Measurements from ENCODE around the gene FREM3. TPM values are rescaled to one million over a fixed set of nuclear protein-coding genes. Genes with fewer than 3 reads are reported as not detected.
A peak's percentile ranks its signal among the peaks of the same experiment; 100 is the strongest.
"Not testable (repeated sequence)": the region's sequence is repeated elsewhere in the genome, so short reads cannot be mapped to it uniquely, and the experiment has no call there.

Gene FREM3
- total RNA-seq, 2 donors from 2014 or later, result not detected

GRCh38 chr4:143679434-143679833 lies 21.0 kb downstream of the FREM3 start:
- ATAC-seq, result no peak
- DNase-seq, result no peak
- intact Hi-C loops (cut with DNase I, micrococcal nuclease), result no loop called here

GRCh38 chr4:143673629-143674028 lies 26.8 kb downstream of the FREM3 start:
- ATAC-seq; DNase-seq; intact Hi-C loops (cut with DNase I, micrococcal nuclease): not testable (repeated sequence)

DNA sequence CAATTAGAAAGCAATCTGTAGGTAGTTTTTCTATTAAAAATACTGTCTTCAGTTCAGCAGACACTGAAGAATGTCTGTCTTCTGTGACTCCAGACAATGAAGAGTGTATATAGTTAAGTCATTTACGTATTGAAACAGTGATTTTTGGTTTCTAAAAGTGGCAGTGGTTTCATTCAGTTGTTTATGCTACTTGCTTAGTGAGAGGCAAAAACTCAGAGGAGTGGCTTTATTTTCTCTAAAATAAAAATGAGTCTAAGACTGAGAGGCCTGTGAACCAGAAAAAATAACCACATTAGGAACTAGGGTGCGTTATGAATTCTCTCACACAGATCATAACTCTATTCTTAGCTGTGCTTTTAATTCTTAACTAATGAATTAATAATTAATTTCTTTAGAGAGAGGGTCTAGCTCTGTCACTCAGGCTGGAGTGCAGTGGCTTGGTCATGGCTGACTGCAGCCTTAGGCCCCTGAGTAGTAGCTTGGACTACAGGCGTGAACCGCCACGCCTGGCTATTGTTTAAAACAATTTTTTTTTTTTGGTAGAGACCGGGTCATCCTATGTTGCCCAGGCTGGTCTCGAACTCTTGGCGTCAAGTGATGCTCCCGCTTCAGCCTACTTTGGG lies 31.4 kb downstream of the FREM3 start:
- DNase-seq, result no peak
- intact Hi-C loops (cut with DNase I, micrococcal nuclease), result no loop called here
- ATAC-seq, result no peak

DNA sequence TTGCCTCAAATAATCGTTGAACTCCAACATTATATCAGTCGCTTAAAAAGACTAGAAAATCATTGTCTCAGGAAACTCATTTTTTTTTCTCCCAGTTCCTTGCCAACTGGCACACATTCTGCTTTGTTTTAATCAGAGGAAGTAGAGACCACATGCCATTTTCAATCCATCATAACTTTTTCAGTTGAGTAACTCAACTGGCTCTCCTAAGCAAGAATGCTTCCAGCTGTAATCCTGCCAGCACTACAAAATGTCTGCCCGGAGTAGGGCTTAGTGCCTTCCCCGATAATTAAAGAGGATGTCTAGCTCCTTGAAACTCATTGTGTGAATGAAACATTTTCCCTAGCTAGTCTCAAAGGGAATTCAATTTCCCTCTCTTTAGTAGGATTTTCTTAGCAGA lies 33.0 kb downstream of the FREM3 start:
- DNase-seq (peak in 1 of 2 donors; percentile 6), ATAC-seq (no peak)
- intact Hi-C loops (cut with DNase I, micrococcal nuclease), result no loop called here

DNA sequence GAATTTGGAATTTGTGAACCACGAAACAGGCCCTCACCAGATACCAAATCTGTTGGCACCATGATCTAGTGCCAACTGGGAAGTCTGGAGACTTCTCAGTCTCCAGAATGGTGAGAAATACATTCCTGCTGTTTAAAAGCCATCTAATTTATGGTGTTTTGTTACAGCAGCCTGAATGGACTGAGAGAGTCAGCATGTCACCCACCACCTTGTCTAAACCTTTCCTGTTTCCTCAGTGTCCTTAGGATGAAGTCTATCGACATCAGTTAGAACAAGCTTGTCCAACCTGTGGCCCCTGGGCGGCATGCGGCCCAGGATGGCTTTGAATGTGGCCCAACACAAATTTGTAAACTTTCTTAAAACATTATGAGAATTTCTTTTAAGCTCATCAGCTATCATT lies 42.1 kb downstream of the FREM3 start:
- intact Hi-C loops (cut with DNase I, micrococcal nuclease), result no loop called here
- no peak for DNase-seq
- no peak for ATAC-seq

DNA sequence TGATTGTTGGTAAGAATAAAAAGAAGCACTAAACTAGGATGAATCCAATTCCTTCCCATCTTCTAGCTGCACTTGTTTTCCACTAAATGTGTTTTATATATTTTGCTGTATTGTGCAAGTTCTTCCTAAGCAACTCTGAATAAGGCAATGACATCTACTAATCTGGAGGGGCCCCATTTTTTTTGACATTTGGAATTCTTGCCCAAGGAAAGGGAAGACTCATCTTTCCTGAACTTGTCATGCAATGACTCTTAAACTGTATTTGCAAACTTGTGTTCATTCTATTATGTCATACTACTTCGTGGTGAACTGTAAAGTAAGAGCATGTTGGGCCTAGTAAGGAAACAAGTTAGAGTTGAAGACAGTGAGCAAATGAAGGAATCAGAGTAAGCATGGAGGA lies 45.9 kb downstream of the FREM3 start:
- DNase-seq (no peak), ATAC-seq (no peak)
- intact Hi-C loops (cut with DNase I, micrococcal nuclease), result no loop called here

DNA sequence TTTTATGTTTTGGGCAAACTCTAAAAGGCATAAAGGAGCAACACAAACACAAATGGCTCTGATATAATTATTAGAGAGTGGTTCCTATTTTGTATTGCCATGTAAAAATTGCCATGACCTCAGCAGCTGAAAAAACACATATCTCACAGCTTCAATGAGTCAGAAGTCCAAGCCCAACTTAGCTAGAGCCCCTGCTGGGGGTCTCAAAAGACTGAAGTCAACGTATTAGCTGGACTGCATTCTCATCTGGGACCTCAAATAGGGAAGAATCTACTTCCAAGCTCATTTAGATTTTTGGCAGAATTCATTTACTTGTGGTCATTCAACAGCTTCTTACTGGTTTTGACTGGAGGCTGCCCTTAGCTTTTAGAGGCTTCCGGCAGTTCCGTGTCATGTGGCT lies 47.4 kb downstream of the FREM3 start:
- intact Hi-C loops (cut with DNase I, micrococcal nuclease), result no loop called here
- DNase-seq, result no peak

GRCh38 chr4:143643399-143643798 lies 57.1 kb downstream of the FREM3 start:
- ATAC-seq (no peak), DNase-seq (no peak)
- intact Hi-C loops (cut with DNase I, micrococcal nuclease), result no loop called here

More for the DNA sequence above, 47.4 kb downstream of the FREM3 start:
- no peak for ATAC-seq

- ATAC-seq (no peak), DNase-seq (no peak)
- intact Hi-C loops (cut with DNase I, micrococcal nuclease), result no loop called here
Observed at GRCh38 chr4:143642611-143643010, 57.9 kb downstream of the FREM3 start.

DNA sequence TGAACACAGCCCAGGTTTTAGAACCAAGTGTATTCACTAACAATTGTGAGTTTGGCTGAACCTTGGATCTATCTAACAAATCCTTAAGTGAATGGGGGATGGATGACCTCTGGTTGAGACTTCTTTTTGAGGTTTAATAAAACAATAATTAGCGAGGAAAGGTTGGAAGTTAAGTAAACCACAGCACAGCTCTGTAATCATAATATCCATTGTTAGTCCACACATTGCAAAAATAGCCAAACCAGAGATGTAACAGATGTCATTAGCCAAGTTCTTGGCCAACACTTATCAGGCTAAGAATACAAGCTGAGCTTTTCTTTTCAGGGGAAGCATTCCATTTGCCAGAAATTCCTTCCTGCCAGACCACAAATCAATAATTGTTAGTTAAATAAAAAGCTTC lies 59.1 kb downstream of the FREM3 start:
- ATAC-seq (no peak), DNase-seq (no peak)

GRCh38 chr4:143634763-143635162 lies 65.7 kb downstream of the FREM3 start:
- no peak for DNase-seq
- intact Hi-C loops (cut with DNase I, micrococcal nuclease), result no loop called here
- no peak for ATAC-seq

More for the DNA sequence above, 59.1 kb downstream of the FREM3 start:
- intact Hi-C loops (cut with DNase I, micrococcal nuclease), result no loop called here

GRCh38 chr4:143633833-143634232 lies 66.6 kb downstream of the FREM3 start:
- intact Hi-C loops (cut with DNase I, micrococcal nuclease), result no loop called here
- ATAC-seq (no peak), DNase-seq (no peak)

DNA sequence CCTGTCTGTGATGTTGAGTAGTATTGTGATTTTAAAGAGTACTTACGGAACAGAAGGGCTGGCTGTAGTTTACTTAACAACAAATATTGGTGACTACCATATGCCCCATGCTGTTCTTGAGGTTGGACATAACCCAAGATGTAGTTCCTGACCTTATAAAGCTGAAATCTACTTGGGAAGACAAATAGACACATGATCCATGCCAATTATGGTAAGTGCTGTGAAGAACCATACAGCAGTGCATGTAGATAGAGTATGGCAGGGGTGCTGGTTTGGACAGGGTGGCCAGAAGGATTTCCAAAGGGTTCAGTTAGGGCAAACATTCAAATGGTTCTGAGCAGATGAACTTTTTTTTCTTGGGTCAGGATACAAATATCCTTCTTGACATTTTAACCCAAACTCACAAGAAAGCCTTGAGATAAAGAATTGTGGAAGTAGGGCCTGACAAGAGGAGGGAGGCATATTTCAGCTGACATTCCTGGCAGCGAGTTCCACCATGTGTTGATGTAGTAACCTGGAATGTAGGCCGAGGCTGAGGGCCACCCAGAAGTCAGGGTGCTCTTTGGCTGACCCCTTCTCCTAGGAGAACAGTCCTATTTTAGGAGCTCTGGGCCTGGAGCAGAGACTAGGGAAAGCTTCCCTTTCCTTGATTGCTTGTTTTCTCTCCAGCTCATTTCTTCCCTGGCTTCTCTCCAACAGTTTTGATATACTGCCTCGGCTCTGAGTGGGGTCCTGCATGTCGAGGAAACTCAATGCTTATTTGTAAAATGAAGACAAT lies 74.2 kb downstream of the FREM3 start:
- ATAC-seq, result peak; percentile 21
- intact Hi-C loops (cut with DNase I, micrococcal nuclease), result no loop called here
- DNase-seq, result peak; percentile 19 to 39

- intact Hi-C loops (cut with DNase I, micrococcal nuclease), result no loop called here
- DNase-seq (no peak), ATAC-seq (no peak)
Observed at GRCh38 chr4:143625632-143626031, 74.8 kb downstream of the FREM3 start.

DNA sequence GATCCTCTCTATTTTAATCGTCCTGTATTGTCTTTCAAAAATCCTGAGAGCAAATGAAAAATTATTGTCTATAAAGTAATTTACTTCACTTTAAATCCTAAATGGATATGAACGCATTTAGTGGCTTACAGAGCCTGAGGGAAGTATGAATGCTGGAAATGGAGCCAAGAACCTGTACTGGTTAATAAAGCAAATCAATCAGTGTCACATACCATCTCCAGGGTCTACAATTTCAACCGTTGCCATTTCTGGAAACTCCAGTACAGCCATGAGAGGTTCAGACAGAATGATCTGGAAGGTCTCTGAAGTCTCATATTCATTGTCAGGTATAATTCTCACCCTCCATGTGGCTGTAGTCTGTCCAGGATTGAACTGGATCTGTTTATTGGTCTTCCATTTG lies 76.6 kb downstream of the FREM3 start:
- DNase-seq, result no peak
- intact Hi-C loops (cut with DNase I, micrococcal nuclease), result no loop called here
- ATAC-seq, result no peak

- intact Hi-C loops (cut with DNase I, micrococcal nuclease), result no loop called here
Observed at GRCh38 chr4:143618811-143619210, 81.7 kb downstream of the FREM3 start.

DNA sequence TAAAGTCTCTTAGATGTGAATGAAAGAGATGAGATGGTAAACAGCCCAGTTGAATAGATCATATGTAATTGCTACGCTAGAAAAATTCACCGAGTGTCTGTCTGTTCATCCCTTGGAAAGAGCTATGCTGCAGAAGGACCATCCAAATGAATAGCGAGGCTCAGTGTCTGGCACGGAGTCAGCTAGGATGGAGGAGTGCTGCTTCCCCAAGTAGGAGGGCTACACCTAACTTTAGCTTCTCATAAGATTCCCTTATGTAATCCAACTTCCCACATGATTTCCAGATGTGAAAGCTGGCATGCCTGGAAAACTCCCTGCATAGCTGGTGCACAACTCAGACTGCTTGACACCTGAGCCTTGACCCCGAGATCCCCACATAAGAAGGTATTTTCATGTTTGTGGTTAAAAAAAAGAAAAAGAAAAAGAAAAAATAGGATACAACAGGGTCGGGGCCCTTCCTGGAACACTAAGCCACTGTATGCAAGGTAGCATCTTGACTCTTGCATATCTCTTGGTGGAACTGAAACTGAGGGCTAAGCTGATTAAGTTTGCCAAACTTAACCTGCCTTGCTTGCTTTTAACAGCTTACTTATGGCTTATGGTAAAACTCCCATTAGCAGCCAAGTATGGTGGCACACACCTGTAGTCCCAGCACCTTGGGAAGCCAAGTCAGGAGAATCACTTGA lies 82.3 kb downstream of the FREM3 start:
- DNase-seq (no peak), ATAC-seq (no peak)
- intact Hi-C loops (cut with DNase I, micrococcal nuclease), result no loop called here

More at GRCh38 chr4:143618811-143619210, 81.7 kb downstream of the FREM3 start:
- ATAC-seq (no peak), DNase-seq (no peak)

DNA sequence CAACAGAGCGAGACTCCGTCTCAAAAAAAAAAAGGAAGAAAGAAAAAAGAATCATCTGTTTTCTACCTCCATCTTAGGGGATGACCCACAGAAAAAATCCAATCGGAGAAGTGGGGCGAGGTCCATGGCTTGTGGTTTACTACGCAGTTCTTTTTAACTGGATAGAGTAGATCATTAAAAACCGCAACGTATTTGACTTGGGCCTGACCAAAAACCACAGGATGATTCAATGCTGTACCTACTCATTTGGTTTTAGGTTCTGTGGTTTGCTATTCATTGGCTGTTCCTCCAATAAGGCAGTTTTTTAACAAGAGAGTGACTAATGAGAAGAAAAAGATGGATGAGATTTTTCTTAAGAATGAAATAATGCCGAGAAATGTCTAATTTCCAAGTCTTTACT lies 83.7 kb downstream of the FREM3 start:
- intact Hi-C loops (cut with DNase I, micrococcal nuclease), result no loop called here
- no peak for DNase-seq
- no peak for ATAC-seq

- no peak for DNase-seq
- ATAC-seq, result no peak
- intact Hi-C loops (cut with DNase I, micrococcal nuclease), result no loop called here
Observed at GRCh38 chr4:143609492-143609891, 91.0 kb downstream of the FREM3 start.

DNA sequence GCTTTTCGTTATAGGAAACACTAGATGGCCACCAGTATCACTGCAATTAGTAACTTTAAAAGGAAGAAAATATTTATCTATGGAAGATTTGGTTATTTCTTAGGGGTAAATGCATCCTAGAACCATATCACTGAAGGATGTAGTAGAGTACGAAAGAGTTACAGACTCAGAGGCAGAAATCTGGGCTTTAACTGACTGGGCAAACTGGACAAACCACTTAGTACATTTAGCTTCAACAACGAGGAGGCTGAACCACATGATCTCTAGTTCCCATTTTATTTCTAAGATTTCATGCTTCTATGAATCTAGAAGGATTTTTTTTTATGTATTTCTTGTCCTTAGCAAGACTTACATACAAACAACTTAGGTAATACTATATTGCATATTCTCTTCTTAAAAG lies 94.0 kb downstream of the FREM3 start:
- no peak for DNase-seq
- no peak for ATAC-seq
- intact Hi-C loops (cut with DNase I, micrococcal nuclease), result no loop called here

Measured in left colon (tissue), 2 donors.